ENCODE measurements around the gene HCFC1R1.
A peak's percentile ranks its signal among the peaks of the same experiment; 100 is the strongest.

HCFC1R1 gene

DNA sequence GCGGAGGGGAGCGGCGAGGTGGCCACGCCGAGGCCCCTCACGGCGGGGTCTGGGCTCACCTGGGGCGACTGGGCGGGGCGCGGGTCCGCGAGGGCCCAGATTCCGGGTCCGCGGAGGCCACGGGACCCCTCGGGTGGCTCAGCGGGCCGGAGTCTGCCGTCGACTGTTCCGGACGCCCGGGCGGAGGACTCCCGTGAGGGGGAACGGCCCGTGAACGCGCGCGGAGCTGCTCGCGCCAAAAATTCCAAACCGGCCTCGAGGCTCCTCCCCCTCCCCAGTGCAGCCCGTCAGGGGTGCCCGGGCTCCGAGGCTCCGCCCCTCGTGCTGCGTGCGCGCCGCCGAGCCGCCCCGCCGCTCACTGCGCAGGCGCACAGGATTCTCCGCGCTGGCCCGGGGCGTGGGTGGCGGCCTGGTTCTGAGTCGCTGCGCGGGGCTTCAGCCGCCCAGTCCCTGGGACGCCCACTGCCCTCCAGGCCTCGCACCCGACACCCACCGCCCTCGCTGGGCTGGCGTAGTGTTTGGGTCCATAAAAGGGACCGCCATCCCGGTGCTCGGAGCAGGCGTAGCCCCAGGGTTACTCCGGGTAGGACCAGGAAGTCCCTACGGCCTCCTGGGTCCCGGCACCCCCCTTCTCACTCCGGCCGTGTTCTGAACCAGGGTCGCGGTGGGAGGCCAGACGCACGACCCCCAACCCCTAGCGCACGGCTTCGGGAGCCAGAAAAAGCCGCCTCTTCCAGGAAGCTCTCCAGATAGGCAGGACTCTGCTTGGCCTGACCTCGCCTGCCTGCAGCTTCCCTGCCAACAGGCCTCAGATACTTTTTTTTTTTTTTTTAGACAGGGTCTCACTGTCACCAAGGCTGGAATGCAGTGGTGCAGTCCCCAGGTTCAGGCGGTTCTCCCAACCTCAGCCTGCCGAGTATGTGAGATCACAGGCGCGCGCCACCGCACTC, 43.2 kb downstream of the HCFC1R1 start, which contains the start of gene PKMYT1:
Gene PKMYT1, minus strand, starts transcription at position 220 of the 950 bp plus-strand sequence. CDS start 789 bp downstream, outside the sequence.
- peaks cover 12% of the 10 kb centered on the region for H3K36me3 Mint-ChIP-seq (ENCODE audit: low read depth)
- peaks cover 15% of the 10 kb centered on the region for H3K4me1 Mint-ChIP-seq (ENCODE audit: low read depth)
- H3K27me3 Mint-ChIP-seq (ENCODE audit: low read depth) = no peaks in the 10 kb centered on the region
- peak within 1 kb of the TSS; percentile 91 for H3K4me3 Mint-ChIP-seq
- peak within 1 kb of the TSS; percentile 93 for H3K27ac Mint-ChIP-seq
- peak; percentile 98 for DNase-seq (ENCODE audit: low spot score)
- no peaks in the 10 kb centered on the region for H3K9me3 Mint-ChIP-seq

GRCh38 chr16:2979669-2980226, 44.0 kb downstream of the HCFC1R1 start:
- H3K27me3 Mint-ChIP-seq (ENCODE audit: low read depth) = no peaks in the 10 kb centered on the region
- no peak for DNase-seq (ENCODE audit: low spot score)
- peak overlapping the region; percentile 91 for H3K4me3 Mint-ChIP-seq
- peak overlapping the region; percentile 93 for H3K27ac Mint-ChIP-seq
- H3K4me1 Mint-ChIP-seq (ENCODE audit: low read depth) = peaks cover 15% of the 10 kb centered on the region
- no peaks in the 10 kb centered on the region for H3K9me3 Mint-ChIP-seq
- H3K36me3 Mint-ChIP-seq (ENCODE audit: low read depth) = peaks cover 12% of the 10 kb centered on the region

- no peak for DNase-seq (ENCODE audit: low spot score)
- no peaks in the 10 kb centered on the region for H3K27me3 Mint-ChIP-seq (ENCODE audit: low read depth)
- peaks cover 16% of the 10 kb centered on the region for H3K36me3 Mint-ChIP-seq (ENCODE audit: low read depth)
- peaks cover 12% of the 10 kb centered on the region for H3K4me1 Mint-ChIP-seq (ENCODE audit: low read depth)
- no peaks in the 10 kb centered on the region for H3K9me3 Mint-ChIP-seq
- no peak overlapping the region for H3K27ac Mint-ChIP-seq
- H3K4me3 Mint-ChIP-seq = no peak overlapping the region
Observed at GRCh38 chr16:2977440-2977839, 46.3 kb downstream of the HCFC1R1 start.

GRCh38 chr16:2976673-2977072, 47.1 kb downstream of the HCFC1R1 start:
- Mint-ChIP-seq H3K9me3 (no peaks in the 10 kb centered on the region), H3K27me3 (ENCODE audit: low read depth) (no peaks in the 10 kb centered on the region), H3K36me3 (ENCODE audit: low read depth) (peaks cover 21% of the 10 kb centered on the region), H3K4me3 (no peak overlapping the region), H3K27ac (no peak overlapping the region), H3K4me1 (ENCODE audit: low read depth) (peaks cover 6% of the 10 kb centered on the region)
- no peak for DNase-seq (ENCODE audit: low spot score)

- no peak for DNase-seq (ENCODE audit: low spot score)
- no peak overlapping the region for H3K27ac Mint-ChIP-seq
- H3K4me3 Mint-ChIP-seq = no peak overlapping the region
- no peaks in the 10 kb centered on the region for H3K27me3 Mint-ChIP-seq (ENCODE audit: low read depth)
- no peaks in the 10 kb centered on the region for H3K9me3 Mint-ChIP-seq
- H3K36me3 Mint-ChIP-seq (ENCODE audit: low read depth) = peaks cover 21% of the 10 kb centered on the region
- peaks cover 4% of the 10 kb centered on the region for H3K4me1 Mint-ChIP-seq (ENCODE audit: low read depth)
Observed at GRCh38 chr16:2976201-2976600, 47.5 kb downstream of the HCFC1R1 start.

DNA sequence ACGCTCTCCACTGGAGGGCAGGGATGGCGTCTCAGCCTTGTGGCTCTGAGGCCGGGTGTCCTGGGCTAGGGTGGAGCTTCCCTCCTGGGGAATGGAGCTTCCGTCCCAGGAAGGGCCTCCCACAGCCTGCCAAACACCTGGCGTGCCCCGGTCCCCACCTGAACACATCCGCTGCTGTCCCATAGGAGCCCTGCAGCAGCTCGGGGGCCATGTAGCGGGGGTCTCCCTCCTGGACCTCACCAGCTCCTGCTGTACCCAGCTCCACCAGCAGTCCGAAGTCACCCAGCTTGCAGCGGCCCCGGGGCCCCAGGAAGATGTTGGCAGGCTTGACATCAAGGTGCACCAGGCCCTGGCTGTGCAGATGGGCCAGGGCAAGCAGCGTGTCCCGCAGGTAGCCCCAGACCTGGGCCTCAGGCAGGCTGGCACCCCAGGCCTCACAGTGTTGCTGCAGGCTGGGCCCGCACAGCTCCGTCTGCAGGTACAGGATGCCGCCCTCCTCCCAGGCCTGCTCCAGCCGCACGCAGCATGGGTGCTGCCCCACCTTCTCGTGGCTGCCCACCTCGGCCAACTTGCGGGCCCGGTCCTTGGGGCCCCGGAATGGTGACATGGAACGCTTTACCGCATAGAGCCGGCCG, 48.5 kb downstream of the HCFC1R1 start:
- H3K27ac Mint-ChIP-seq = no peak overlapping the region
- no peak for DNase-seq (ENCODE audit: low spot score)
- H3K27me3 Mint-ChIP-seq (ENCODE audit: low read depth) = no peaks in the 10 kb centered on the region
- H3K4me3 Mint-ChIP-seq = no peak overlapping the region
- peaks cover 25% of the 10 kb centered on the region for H3K36me3 Mint-ChIP-seq (ENCODE audit: low read depth)
- no peaks in the 10 kb centered on the region for H3K9me3 Mint-ChIP-seq
- H3K4me1 Mint-ChIP-seq (ENCODE audit: low read depth) = peaks cover 11% of the 10 kb centered on the region

DNA sequence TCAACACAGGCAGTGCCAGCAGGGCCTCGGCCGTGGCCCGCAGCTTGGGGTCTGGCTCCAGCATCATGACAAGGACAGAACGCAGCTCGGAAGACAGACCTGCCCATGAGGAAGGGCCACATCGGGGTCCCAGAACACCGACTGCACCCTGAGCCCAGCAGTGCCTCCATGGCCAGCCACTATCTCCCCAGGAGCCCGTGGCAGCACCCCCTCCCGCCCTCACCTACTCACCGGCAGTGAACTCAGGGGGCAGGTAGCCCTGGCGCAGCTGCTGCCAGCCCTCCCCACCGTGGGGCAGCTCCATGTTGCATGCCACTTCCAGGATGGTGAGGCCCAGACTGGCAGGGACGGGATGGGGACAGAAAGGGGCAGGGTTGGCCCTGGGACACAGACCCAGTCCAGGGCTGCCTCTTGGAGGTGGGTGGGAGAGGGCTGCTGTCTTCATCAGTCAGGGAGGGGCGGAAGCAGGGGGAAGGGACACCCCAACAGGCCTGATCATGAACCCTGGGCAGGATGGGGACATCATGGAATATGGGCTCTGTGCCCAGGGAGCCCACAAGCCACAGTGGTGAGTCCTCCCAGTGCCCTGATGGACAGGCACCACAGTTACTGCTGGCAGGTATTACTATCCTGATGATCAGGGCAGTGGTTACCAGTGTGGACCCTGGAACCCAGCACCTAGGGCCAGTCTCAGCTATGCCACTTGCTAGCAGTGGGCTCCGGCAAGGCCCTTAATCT, 49.3 kb downstream of the HCFC1R1 start:
- H3K27ac Mint-ChIP-seq = no peak overlapping the region
- H3K27me3 Mint-ChIP-seq (ENCODE audit: low read depth) = no peaks in the 10 kb centered on the region
- peaks cover 11% of the 10 kb centered on the region for H3K4me1 Mint-ChIP-seq (ENCODE audit: low read depth)
- DNase-seq (ENCODE audit: low spot score) = no peak
- H3K4me3 Mint-ChIP-seq = no peak overlapping the region
- H3K9me3 Mint-ChIP-seq = no peaks in the 10 kb centered on the region
- peaks cover 25% of the 10 kb centered on the region for H3K36me3 Mint-ChIP-seq (ENCODE audit: low read depth)

DNA sequence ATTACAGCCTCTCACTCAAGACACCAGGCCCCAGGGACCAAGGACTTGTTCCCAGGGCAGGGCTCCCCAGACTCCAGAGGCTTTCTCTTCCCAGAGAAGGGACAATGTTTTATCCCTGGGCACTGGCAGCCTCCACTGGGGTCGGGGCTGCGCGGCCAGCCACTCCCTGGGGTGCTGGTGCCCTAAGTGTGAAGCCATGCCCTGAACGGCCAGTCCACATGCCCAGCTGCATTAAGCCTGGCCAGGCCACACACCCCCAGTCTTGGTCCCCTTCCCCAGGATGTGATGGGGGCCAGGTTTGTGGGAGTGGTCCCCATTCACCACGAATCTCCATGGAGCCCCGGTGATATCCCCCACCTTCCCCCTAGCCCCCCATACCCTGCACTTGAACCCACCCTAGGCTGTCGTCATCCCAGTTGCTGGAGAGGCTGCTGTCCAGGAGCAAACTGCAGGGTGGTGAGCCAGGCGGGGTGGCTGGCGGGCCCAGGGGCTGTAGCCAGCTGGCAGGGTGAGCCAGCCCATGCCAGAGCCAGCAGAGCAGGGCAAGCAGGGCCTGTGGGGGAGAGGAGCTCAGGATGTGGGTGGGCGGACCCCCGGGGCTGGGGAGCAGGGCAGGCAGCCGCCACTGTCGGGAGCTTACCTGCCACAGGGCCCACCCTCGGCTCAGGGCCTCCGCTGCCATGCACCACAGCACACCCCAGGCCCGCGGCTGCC, 50.0 kb downstream of the HCFC1R1 start:
- Mint-ChIP-seq H3K27ac (no peak overlapping the region), H3K27me3 (ENCODE audit: low read depth) (no peaks in the 10 kb centered on the region), H3K4me3 (no peak overlapping the region), H3K9me3 (no peaks in the 10 kb centered on the region), H3K36me3 (ENCODE audit: low read depth) (peaks cover 23% of the 10 kb centered on the region), H3K4me1 (ENCODE audit: low read depth) (peaks cover 9% of the 10 kb centered on the region)
- no peak for DNase-seq (ENCODE audit: low spot score)

DNA sequence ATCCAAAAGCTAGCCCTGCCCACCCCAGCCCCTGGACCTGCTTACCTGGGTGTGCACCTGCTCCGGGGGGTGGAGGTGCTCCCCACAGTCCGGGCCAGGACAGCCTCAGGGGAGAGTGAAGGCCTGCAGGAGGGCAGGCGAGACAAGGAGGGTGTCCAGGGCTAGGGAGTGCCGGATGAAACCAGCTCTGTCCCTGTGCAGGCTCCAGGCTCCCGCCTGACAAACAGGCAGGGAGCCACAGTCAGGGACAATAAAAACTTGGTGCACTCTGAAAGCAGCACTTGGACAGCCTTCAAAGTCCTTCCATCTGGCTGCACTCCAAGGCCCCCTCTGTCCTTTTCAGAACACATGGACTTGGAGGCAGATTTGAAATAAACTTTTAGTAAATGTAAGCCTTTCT, 50.6 kb downstream of the HCFC1R1 start:
- H3K4me3 Mint-ChIP-seq = no peak overlapping the region
- no peaks in the 10 kb centered on the region for H3K9me3 Mint-ChIP-seq
- no peak overlapping the region for H3K27ac Mint-ChIP-seq
- peaks cover 15% of the 10 kb centered on the region for H3K4me1 Mint-ChIP-seq (ENCODE audit: low read depth)
- H3K27me3 Mint-ChIP-seq (ENCODE audit: low read depth) = peaks cover 5% of the 10 kb centered on the region
- DNase-seq (ENCODE audit: low spot score) = no peak
- peaks cover 23% of the 10 kb centered on the region for H3K36me3 Mint-ChIP-seq (ENCODE audit: low read depth)
